Measurements from ENCODE around the gene SLC17A4. TPM values are rescaled to one million over a fixed set of nuclear protein-coding genes. Genes with fewer than 3 reads are reported as not detected.

SLC17A4 gene
- total RNA-seq, 1 experiment from 2014 or later = not detected

DNA sequence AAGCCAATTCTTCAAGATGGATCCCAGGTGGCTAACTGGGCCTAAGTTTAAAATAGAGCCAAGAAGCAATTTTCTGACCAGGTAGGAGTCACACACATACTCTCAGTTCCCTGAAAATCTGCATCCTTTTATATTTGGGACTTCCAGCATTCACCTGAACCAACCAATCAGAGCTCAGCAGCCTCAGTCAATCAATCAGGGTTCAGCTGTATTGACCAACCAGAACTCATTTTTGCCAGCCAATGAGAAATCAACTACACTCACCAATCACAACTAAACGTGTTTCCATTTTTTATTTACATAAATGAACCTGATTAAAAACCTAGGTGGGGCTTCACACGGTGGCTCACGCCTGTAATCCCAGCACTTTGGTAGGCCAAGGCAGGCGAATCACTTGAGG, 37.5 kb downstream of the SLC17A4 start:
- Histone ChIP-seq H3K27ac (ENCODE audit: insufficient read length, low read depth, low read length) (no peak overlapping the region), H3K23me2 (ENCODE audit: insufficient read length, low read depth, low read length, poor library complexity, severe bottlenecking) (no peaks in the 10 kb centered on the region), H3K23ac (ENCODE audit: insufficient read length, low read depth, low read length) (no peak overlapping the region), H3K56ac (ENCODE audit: insufficient read length, low read depth, low read length) (no peak overlapping the region), H3K79me1 (ENCODE audit: insufficient read depth, low read depth, low read length, poor library complexity, severe bottlenecking) (no peaks in the 10 kb centered on the region), H3K9ac (ENCODE audit: extremely low read depth, insufficient read length, low read length) (no peak overlapping the region), H2BK20ac (ENCODE audit: low read depth, low read length, poor library complexity, severe bottlenecking) (no peak overlapping the region), H3K4me2 (ENCODE audit: insufficient read depth, insufficient read length, low read length) (no peak overlapping the region), H2AFZ (ENCODE audit: low read length) (no peak overlapping the region), H3K9me3 (ENCODE audit: control insufficient read depth, low read depth, low read length) (no peaks in the 10 kb centered on the region), H4K91ac (ENCODE audit: insufficient read length, low read depth, low read length) (no peak overlapping the region), H2AK5ac (ENCODE audit: insufficient read length, low read length) (no peak overlapping the region), H4K20me1 (ENCODE audit: control insufficient read depth, insufficient read depth, insufficient read length) (no peaks in the 10 kb centered on the region), H2BK120ac (ENCODE audit: low read depth, low read length, poor library complexity, severe bottlenecking) (no peak overlapping the region), H2BK15ac (ENCODE audit: low read depth, low read length) (no peak overlapping the region), H2BK5ac (ENCODE audit: insufficient read length, low read length) (no peak overlapping the region), H2BK12ac (ENCODE audit: insufficient read length, low read depth, low read length) (no peak overlapping the region), H3K27me3 (ENCODE audit: insufficient read depth, low read length) (no peaks in the 10 kb centered on the region), H3K4me1 (ENCODE audit: insufficient read depth, low read length) (no peaks in the 10 kb centered on the region), H3K4ac (ENCODE audit: low read depth, low read length) (no peak overlapping the region), H3K79me2 (ENCODE audit: insufficient read depth, low read length) (no peaks in the 10 kb centered on the region), H3T11ph (ENCODE audit: low read length) (no peak overlapping the region), H4K8ac (replicated peaks; ENCODE audit: insufficient read length, low read depth, low read length) (no peak overlapping the region), H4K5ac (ENCODE audit: insufficient read length, low read depth, low read length) (no peak overlapping the region), H3K18ac (ENCODE audit: insufficient read length, low read depth, low read length) (no peak overlapping the region), H3K14ac (ENCODE audit: insufficient read depth, low read length) (no peak overlapping the region)
- Mint-ChIP-seq H3K36me3 (ENCODE audit: insufficient read depth in 1 of 3, low read depth in 3 of 3) (no peaks in the 10 kb centered on the region), H3K4me1 (no peaks in the 10 kb centered on the region), H3K27me3 (ENCODE audit: low read depth) (no peaks in the 10 kb centered on the region), H3K9me3 (no peaks in the 10 kb centered on the region), H3K27ac (no peak overlapping the region), H3K4me3 (no peak overlapping the region)
- no peak for DNase-seq
- no CpG with 5 or more reads among the region's 4 CpGs for WGBS (ENCODE audit: extremely low coverage, insufficient read length, low lambda C conversion rate)
- TF ChIP-seq, protein P1, sequence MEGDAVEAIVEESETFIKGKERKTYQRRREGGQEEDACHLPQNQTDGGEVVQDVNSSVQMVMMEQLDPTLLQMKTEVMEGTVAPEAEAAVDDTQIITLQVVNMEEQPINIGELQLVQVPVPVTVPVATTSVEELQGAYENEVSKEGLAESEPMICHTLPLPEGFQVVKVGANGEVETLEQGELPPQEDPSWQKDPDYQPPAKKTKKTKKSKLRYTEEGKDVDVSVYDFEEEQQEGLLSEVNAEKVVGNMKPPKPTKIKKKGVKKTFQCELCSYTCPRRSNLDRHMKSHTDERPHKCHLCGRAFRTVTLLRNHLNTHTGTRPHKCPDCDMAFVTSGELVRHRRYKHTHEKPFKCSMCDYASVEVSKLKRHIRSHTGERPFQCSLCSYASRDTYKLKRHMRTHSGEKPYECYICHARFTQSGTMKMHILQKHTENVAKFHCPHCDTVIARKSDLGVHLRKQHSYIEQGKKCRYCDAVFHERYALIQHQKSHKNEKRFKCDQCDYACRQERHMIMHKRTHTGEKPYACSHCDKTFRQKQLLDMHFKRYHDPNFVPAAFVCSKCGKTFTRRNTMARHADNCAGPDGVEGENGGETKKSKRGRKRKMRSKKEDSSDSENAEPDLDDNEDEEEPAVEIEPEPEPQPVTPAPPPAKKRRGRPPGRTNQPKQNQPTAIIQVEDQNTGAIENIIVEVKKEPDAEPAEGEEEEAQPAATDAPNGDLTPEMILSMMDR (conservative IDR thresholded peaks at IDR 0.05) = no peak
